NCI-H345 (cell line): Measurements from ENCODE around the gene TAF10.

Experiments
- DNase-seq: peaks from one replicate; lab custom pipeline; 2025; lab: John Stamatoyannopoulos, UW

TAF10 gene

GRCh38 chr11:6640985-6641701 is 29.1 kb upstream of the TAF10 start:
- DNase-seq, result no peak

- no peak for DNase-seq
Observed at GRCh38 chr11:6640036-6640984, 28.3 kb upstream of the TAF10 start.

GRCh38 chr11:6638429-6638828 is 26.4 kb upstream of the TAF10 start:
- DNase-seq, result no peak

GRCh38 chr11:6637871-6638270 is 25.9 kb upstream of the TAF10 start:
- no peak for DNase-seq

GRCh38 chr11:6636480-6636879 is 24.5 kb upstream of the TAF10 start:
- no peak for DNase-seq

- no peak for DNase-seq
Observed at GRCh38 chr11:6635082-6635932, 23.3 kb upstream of the TAF10 start.

GRCh38 chr11:6634534-6634933 is 22.5 kb upstream of the TAF10 start:
- no peak for DNase-seq

GRCh38 chr11:6633422-6634408 is 21.7 kb upstream of the TAF10 start:
- no peak for DNase-seq

GRCh38 chr11:6632116-6633073 is 20.4 kb upstream of the TAF10 start:
- DNase-seq, result no peak

- no peak for DNase-seq
Observed at GRCh38 chr11:6631361-6631890, 19.4 kb upstream of the TAF10 start.

GRCh38 chr11:6630632-6631291 is 18.7 kb upstream of the TAF10 start:
- DNase-seq, result no peak

- DNase-seq, result no peak
Observed at GRCh38 chr11:6629892-6630631, 18.0 kb upstream of the TAF10 start.

GRCh38 chr11:6629573-6629891 is 17.5 kb upstream of the TAF10 start:
- no peak for DNase-seq

- no peak for DNase-seq
Observed at GRCh38 chr11:6628526-6628925, 16.5 kb upstream of the TAF10 start.

GRCh38 chr11:6627762-6628241 is 15.8 kb upstream of the TAF10 start:
- DNase-seq, result no peak

- DNase-seq, result no peak
Observed at GRCh38 chr11:6626971-6627761, 15.2 kb upstream of the TAF10 start.

GRCh38 chr11:6625832-6626420 is 13.9 kb upstream of the TAF10 start:
- no peak for DNase-seq
